ENCODE measurements around the gene FETUB. TPM values are rescaled to one million over a fixed set of nuclear protein-coding genes. Genes with fewer than 3 reads are reported as not detected.
A peak's percentile ranks its signal among the peaks of the same experiment; 100 is the strongest.

The FETUB gene
- polyA plus RNA-seq: 0.05 to 0.35 TPM (median 0.25 TPM) in 3 replicates
- polyA plus RNA-seq (2011; ENCODE audit: low read depth): 0.66 TPM
- 0.10 and 0.24 TPM in 2 replicates for polyA plus RNA-seq (2011; cell fraction: cytosol; rRNA removed)
- polyA plus RNA-seq (2011; cell fraction: nucleus; rRNA removed): 0.51 and 0.83 TPM in 2 replicates
- polyA plus RNA-seq (2012; ENCODE audit: low replicate concordance): 0.18 and 1.8 TPM in 2 replicates
- polyA minus RNA-seq: 0.19 to 0.66 TPM (median 0.53 TPM) in 3 replicates
- not detected for polyA minus RNA-seq (2011; cell fraction: cytosol; rRNA and poly(A)+ RNA removed)
- polyA minus RNA-seq (2011; cell fraction: nucleus; rRNA and poly(A)+ RNA removed): 0.54 and 0.95 TPM in 2 replicates

GRCh38 chr3:186639778-186640472 is at the start of gene FETUB:
Gene FETUB (plus strand): TSS chr3:186640399. CDS start chr3:186640461, 62 bp downstream.
- Histone ChIP-seq H3K27me3 (ENCODE audit: control insufficient read depth, extremely low read depth, insufficient read depth, low read length) (no peaks in the 10 kb centered on the region), H3K9me3 (ENCODE audit: control insufficient read depth, low read depth, low read length) (no peaks in the 10 kb centered on the region), H3K79me2 (ENCODE audit: control insufficient read depth, insufficient read depth, low read length) (no peaks in the 10 kb centered on the region), H3K9me1 (ENCODE audit: control insufficient read depth, extremely low read depth, insufficient read depth, low read length) (no peaks in the 10 kb centered on the region), H3K27ac (ENCODE audit: control insufficient read depth, insufficient read depth, low read length) (no peak within 1 kb of the TSS), H3K4me3 (ENCODE audit: control insufficient read depth in 2 of 3, extremely low read depth in 1 of 3, insufficient read depth in 2 of 3, low read depth in 1 of 3, low read length in 3 of 3) (peak within 1 kb of the TSS in 1 of 3 experiments; percentile 22), H3K36me3 (ENCODE audit: control insufficient read depth in 2 of 2, extremely low read depth in 1 of 2, insufficient read depth in 2 of 2, low read length in 2 of 2) (no peaks in the 10 kb centered on the region), H3K4me2 (ENCODE audit: control insufficient read depth, extremely low read depth, insufficient read depth, low read depth, low read length) (peak within 1 kb of the TSS; percentile 68), H3K4me1 (ENCODE audit: control insufficient read depth, extremely low read depth, insufficient read depth, low read length) (peaks cover 56% of the 10 kb centered on the region), H2AFZ (ENCODE audit: control insufficient read depth, low read length) (no peak within 1 kb of the TSS), H4K20me1 (ENCODE audit: control insufficient read depth, extremely low read depth, insufficient read depth, low read length) (no peaks in the 10 kb centered on the region), H3K9ac (ENCODE audit: control insufficient read depth, extremely low read depth, insufficient read depth, low read length) (no peak within 1 kb of the TSS)
- DNase-seq (ENCODE audit: low read depth, low spot score) (no peak), FAIRE-seq (no peak)
- dilution Hi-C loops (cut with MboI; ENCODE audit: extremely low pct_ligation_motif_present, low sequenced_read_pairs): no loop called here
- TF ChIP-seq EZH2 (IDR thresholded peaks at IDR 0.05; ENCODE audit: low read length) (no peak), CTCF (optimal IDR thresholded peaks at IDR 0.05 in 1 of 3, IDR thresholded peaks at IDR 0.05 in 1 of 3, conservative IDR thresholded peaks at IDR 0.05 in 1 of 3; ENCODE audit: extremely low read depth in 1 of 3, insufficient read depth in 2 of 3, low read length in 3 of 3) (no peak)

- Histone ChIP-seq H3K9ac (ENCODE audit: control insufficient read depth, extremely low read depth, insufficient read depth, low read length) (no peak overlapping the region), H3K9me1 (ENCODE audit: control insufficient read depth, extremely low read depth, insufficient read depth, low read length) (no peaks in the 10 kb centered on the region), H3K4me2 (ENCODE audit: control insufficient read depth, extremely low read depth, insufficient read depth, low read depth, low read length) (no peak overlapping the region), H3K9me3 (ENCODE audit: control insufficient read depth, low read depth, low read length) (no peaks in the 10 kb centered on the region), H2AFZ (ENCODE audit: control insufficient read depth, low read length) (no peak overlapping the region), H3K27ac (ENCODE audit: control insufficient read depth, insufficient read depth, low read length) (peak overlapping the region; percentile 93), H3K36me3 (ENCODE audit: control insufficient read depth in 2 of 2, extremely low read depth in 1 of 2, insufficient read depth in 2 of 2, low read length in 2 of 2) (peaks cover 0 to 4% of the 10 kb centered on the region in 2 experiments), H3K4me3 (ENCODE audit: control insufficient read depth in 2 of 3, extremely low read depth in 1 of 3, insufficient read depth in 2 of 3, low read depth in 1 of 3, low read length in 3 of 3) (no peak overlapping the region), H3K27me3 (ENCODE audit: control insufficient read depth, extremely low read depth, insufficient read depth, low read length) (no peaks in the 10 kb centered on the region), H4K20me1 (ENCODE audit: control insufficient read depth, extremely low read depth, insufficient read depth, low read length) (no peaks in the 10 kb centered on the region), H3K4me1 (ENCODE audit: control insufficient read depth, extremely low read depth, insufficient read depth, low read length) (peaks cover 31% of the 10 kb centered on the region), H3K79me2 (ENCODE audit: control insufficient read depth, insufficient read depth, low read length) (no peaks in the 10 kb centered on the region)
- dilution Hi-C loops (cut with MboI; ENCODE audit: extremely low pct_ligation_motif_present, low sequenced_read_pairs): no loop called here
- DNase-seq (ENCODE audit: low read depth, low spot score) (no peak), FAIRE-seq (no peak)
- TF ChIP-seq CTCF (optimal IDR thresholded peaks at IDR 0.05 in 1 of 3, IDR thresholded peaks at IDR 0.05 in 1 of 3, conservative IDR thresholded peaks at IDR 0.05 in 1 of 3; ENCODE audit: extremely low read depth in 1 of 3, insufficient read depth in 2 of 3, low read length in 3 of 3) (no peak), EZH2 (IDR thresholded peaks at IDR 0.05; ENCODE audit: low read length) (no peak)
Measured at GRCh38 chr3:186590580-186591295, 49.5 kb upstream of the FETUB start.

All from keratinocyte (primary cell).